Uterus (tissue), 2 donors: Measurements from ENCODE around the gene SERHL2.

Experiments
- POLR2A ChIP-seq, 2 donors: fragments of 450-650 bp; IDR thresholded peaks; one replicate each; pipeline ENCODE4 v1.6.1; 2016; ENCODE audit warnings: antibody characterized with exemption in 2 of 2, mild to moderate bottlenecking in 1 of 2, moderate library complexity in 1 of 2
- TF ChIP-seq, protein P1 (sequence below), 4 experiments: fragments of 200-600 bp in 2 of 4; fragments of 450-650 bp in 2 of 4; sonication (generic) in 2 of 4; IDR thresholded peaks; one replicate each; pipeline ENCODE4 v1.5.1; 2016 to 2019; ENCODE audit warnings: antibody characterized with exemption in 4 of 4, mild to moderate bottlenecking in 2 of 4, moderate library complexity in 1 of 4

DNA sequence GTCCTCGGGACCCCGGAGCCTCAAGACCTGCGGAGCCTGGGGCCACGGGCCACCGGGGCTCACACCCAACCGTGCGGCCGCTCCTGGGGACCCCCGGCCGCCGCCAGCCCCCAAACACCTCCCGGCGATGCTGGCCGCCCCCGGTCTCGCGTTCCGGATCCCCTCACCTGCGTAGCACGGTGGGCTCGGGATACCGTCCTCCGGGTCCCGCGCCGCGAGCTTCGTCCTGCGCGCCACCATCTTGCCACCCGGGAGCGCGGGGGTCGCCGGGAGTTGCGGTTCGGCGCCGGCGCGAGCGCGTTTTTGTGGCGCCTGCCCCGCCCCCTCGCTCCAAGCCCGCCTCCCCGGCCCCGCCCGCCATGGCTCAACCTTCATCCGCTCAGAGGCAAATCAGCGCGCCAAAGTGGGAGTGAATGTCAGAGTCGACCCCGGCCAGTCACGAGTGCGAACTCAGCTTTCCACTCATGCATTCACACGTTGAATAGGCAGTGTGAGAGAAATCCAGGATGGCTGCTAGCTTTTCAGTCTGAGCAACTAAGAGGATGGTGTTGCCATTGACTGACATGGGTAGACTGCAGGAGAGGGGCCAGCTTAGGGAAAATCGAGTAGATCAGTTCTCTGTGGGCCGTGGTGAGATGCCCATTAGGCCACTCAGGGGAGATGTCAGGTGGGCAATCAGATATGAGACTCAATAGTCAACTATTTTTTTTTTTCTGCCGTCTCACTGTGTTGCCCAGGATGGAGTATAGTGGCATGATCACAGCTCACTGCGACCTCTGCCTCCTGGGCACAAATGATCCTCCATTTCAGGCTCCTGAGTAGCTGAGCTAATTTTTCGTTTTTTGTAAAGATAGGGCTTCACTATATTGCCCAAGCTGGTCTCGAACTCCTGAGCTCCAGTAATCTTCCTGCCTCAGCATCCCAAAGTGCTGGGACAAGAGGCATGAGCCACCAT, 28.3 kb downstream of the SERHL2 start:
- TF ChIP-seq POLR2A (IDR thresholded peaks at IDR 0.05): peak; percentile 24 to 56
- TF ChIP-seq, protein P1, sequence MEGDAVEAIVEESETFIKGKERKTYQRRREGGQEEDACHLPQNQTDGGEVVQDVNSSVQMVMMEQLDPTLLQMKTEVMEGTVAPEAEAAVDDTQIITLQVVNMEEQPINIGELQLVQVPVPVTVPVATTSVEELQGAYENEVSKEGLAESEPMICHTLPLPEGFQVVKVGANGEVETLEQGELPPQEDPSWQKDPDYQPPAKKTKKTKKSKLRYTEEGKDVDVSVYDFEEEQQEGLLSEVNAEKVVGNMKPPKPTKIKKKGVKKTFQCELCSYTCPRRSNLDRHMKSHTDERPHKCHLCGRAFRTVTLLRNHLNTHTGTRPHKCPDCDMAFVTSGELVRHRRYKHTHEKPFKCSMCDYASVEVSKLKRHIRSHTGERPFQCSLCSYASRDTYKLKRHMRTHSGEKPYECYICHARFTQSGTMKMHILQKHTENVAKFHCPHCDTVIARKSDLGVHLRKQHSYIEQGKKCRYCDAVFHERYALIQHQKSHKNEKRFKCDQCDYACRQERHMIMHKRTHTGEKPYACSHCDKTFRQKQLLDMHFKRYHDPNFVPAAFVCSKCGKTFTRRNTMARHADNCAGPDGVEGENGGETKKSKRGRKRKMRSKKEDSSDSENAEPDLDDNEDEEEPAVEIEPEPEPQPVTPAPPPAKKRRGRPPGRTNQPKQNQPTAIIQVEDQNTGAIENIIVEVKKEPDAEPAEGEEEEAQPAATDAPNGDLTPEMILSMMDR (IDR thresholded peaks at IDR 0.05): no peak
